C4-2B (cell line): Measurements from ENCODE around the gene DLGAP4.

Source experiments
- ZFX ChIP-seq: fragments of 450-650 bp; IDR thresholded peaks from 2 replicates; pipeline ENCODE4 v1.6.1; 2017
- TF ChIP-seq, protein P1 (sequence below): fragments of 450-650 bp; conservative IDR thresholded peaks from 2 replicates; pipeline ENCODE4 v1.5.1; 2017; ENCODE audit warnings: mild to moderate bottlenecking

- TF ChIP-seq, protein P1, sequence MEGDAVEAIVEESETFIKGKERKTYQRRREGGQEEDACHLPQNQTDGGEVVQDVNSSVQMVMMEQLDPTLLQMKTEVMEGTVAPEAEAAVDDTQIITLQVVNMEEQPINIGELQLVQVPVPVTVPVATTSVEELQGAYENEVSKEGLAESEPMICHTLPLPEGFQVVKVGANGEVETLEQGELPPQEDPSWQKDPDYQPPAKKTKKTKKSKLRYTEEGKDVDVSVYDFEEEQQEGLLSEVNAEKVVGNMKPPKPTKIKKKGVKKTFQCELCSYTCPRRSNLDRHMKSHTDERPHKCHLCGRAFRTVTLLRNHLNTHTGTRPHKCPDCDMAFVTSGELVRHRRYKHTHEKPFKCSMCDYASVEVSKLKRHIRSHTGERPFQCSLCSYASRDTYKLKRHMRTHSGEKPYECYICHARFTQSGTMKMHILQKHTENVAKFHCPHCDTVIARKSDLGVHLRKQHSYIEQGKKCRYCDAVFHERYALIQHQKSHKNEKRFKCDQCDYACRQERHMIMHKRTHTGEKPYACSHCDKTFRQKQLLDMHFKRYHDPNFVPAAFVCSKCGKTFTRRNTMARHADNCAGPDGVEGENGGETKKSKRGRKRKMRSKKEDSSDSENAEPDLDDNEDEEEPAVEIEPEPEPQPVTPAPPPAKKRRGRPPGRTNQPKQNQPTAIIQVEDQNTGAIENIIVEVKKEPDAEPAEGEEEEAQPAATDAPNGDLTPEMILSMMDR: no peak
- no peak for TF ChIP-seq ZFX
Observed at GRCh38 chr20:36279362-36279761, 26.8 kb upstream of the DLGAP4 start.
